Tibial nerve (tissue), 4 donors: Measurements from ENCODE around the gene PCLO. TPM values are rescaled to one million over a fixed set of nuclear protein-coding genes. Genes with fewer than 3 reads are reported as not detected.

Experiments used
- DNase-seq, 2 donors: peaks; one replicate each; pipeline ENCODE4 v3.0.0-alpha.2; 2019; ENCODE audit warnings: low spot score in 2 of 2
- H3K27ac ChIP-seq, 4 donors: fragments of 200-600 bp; sonication (generic) in 3 of 4; one replicate each; pipeline ENCODE4 v1.5.1; 2017 to 2019; ENCODE audit warnings: mild to moderate bottlenecking in 1 of 4
- H3K27me3 ChIP-seq, 2 donors: fragments of 200-600 bp; sonication (generic) in 1 of 2; one replicate each; pipeline versions ENCODE4 v1.5.1 to v1.6.0; 2017 to 2019
- H3K36me3 ChIP-seq, 3 donors: fragments of 200-600 bp; sonication (generic); one replicate each; pipeline ENCODE4 v1.5.1; 2018 to 2019
- H3K4me1 ChIP-seq, 4 donors: fragments of 200-600 bp; sonication (generic) in 3 of 4; one replicate each; pipeline ENCODE4 v1.5.1; 2017 to 2019
- H3K4me3 ChIP-seq, 4 donors: fragments of 200-600 bp; sonication (generic) in 3 of 4; one replicate each; pipeline ENCODE4 v1.5.1; 2017 to 2019; ENCODE audit warnings: mild to moderate bottlenecking in 1 of 4, moderate library complexity in 1 of 4
- H3K9me3 ChIP-seq, 4 donors: fragments of 200-600 bp; sonication (generic) in 3 of 4; one replicate each; pipeline ENCODE4 v1.5.1; 2017 to 2019
- EP300 ChIP-seq, 2 donors: sonication (generic); formaldehyde crosslinking; IDR thresholded peaks; one replicate each; pipeline ENCODE4 v1.6.1; 2017; ENCODE audit warnings: antibody characterized with exemption in 2 of 2, mild to moderate bottlenecking in 1 of 2
- POLR2A ChIP-seq, 2 donors: fragments of 450-650 bp; IDR thresholded peaks; one replicate each; pipeline ENCODE4 v1.6.1; 2017; ENCODE audit warnings: antibody characterized with exemption in 2 of 2, mild to moderate bottlenecking in 2 of 2, moderate library complexity in 2 of 2
- WGBS, 2 donors: methylation state at CpG; one replicate each; pipeline ENCODE4 v1.1.5; 2018; 5-methylcytosine and 5-hydroxymethylcytosine counted together
- total RNA-seq, 4 donors: library from RNA; depleted of rRNA; stranded (reverse); fragments of >200 nt; gene quantifications; one replicate each; pipeline ENCODE4 v1.1.0, GENCODE V29; 2016
- TF ChIP-seq, protein P1 (sequence below), 5 experiments: fragments of 200-600 bp in 3 of 5; fragments of 450-650 bp in 2 of 5; sonication (generic) in 3 of 5; IDR thresholded peaks; one replicate each; pipeline ENCODE4 v1.5.1; 2016 to 2019; ENCODE audit warnings: antibody characterized with exemption in 5 of 5, mild to moderate bottlenecking in 3 of 5, moderate library complexity in 2 of 5

PCLO gene
- total RNA-seq, 4 donors from 2014 or later, result under 0.01 to 0.78 (median 0.52) TPM

DNA sequence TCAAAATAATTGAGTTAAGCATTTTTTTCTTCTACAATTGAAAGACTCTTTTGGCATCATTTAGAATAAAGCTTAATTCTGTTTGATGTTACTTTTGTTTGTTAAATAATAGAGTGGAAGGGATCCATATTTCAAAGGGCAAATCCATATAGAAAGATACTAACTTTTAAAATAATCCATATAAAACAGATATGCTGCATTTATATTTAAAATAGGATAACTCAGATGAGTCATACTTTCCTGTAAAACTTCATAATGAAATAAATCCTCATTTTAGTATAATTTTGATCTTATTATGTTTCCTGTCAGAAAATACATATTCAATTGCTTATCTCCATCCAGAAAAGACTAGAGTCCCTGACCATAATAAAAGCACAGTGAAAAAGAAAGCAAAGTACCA, 323.6 kb downstream of the PCLO start:
- Histone ChIP-seq H3K36me3 (no peaks in the 10 kb centered on the region), H3K9me3 (no peaks in the 10 kb centered on the region), H3K4me1 (peaks cover 0 to 6% (median 0%) of the 10 kb centered on the region in 4 donors), H3K27ac (no peak overlapping the region), H3K4me3 (no peak overlapping the region), H3K27me3 (no peaks in the 10 kb centered on the region)
- DNase-seq, result no peak
- TF ChIP-seq EP300 (IDR thresholded peaks at IDR 0.05) (no peak), POLR2A (IDR thresholded peaks at IDR 0.05) (no peak)
- TF ChIP-seq, protein P1, sequence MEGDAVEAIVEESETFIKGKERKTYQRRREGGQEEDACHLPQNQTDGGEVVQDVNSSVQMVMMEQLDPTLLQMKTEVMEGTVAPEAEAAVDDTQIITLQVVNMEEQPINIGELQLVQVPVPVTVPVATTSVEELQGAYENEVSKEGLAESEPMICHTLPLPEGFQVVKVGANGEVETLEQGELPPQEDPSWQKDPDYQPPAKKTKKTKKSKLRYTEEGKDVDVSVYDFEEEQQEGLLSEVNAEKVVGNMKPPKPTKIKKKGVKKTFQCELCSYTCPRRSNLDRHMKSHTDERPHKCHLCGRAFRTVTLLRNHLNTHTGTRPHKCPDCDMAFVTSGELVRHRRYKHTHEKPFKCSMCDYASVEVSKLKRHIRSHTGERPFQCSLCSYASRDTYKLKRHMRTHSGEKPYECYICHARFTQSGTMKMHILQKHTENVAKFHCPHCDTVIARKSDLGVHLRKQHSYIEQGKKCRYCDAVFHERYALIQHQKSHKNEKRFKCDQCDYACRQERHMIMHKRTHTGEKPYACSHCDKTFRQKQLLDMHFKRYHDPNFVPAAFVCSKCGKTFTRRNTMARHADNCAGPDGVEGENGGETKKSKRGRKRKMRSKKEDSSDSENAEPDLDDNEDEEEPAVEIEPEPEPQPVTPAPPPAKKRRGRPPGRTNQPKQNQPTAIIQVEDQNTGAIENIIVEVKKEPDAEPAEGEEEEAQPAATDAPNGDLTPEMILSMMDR (IDR thresholded peaks at IDR 0.05), result no peak

DNA sequence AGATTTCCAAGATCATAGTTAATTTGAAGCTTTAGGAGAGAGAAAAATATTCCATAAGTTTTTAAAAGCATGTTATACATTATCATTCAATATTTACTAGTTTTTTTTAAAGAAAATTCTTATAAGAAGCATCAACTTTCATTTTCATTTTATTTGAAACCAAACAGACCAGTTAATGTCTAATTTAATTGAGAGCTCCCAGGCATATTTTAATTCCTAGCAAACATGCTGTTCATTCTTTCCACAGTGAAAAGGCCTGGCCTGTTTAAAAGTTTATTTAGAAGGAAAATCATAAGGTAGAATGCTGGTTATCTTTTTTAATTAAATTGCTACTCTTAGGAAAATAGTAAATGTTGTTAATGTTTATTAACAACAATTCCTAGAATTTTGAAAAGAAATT, 324.4 kb downstream of the PCLO start:
- no peaks in the 10 kb centered on the region for H3K27me3 ChIP-seq
- TF ChIP-seq POLR2A (IDR thresholded peaks at IDR 0.05), result no peak
- no peak for TF ChIP-seq EP300 (IDR thresholded peaks at IDR 0.05)
- TF ChIP-seq, protein P1 (IDR thresholded peaks at IDR 0.05), result no peak
- no peak overlapping the region for H3K4me3 ChIP-seq
- H3K9me3 ChIP-seq, result no peaks in the 10 kb centered on the region
- peaks cover 0 to 6% (median 0%) of the 10 kb centered on the region in 4 donors for H3K4me1 ChIP-seq
- no peak for DNase-seq
- H3K27ac ChIP-seq, result no peak overlapping the region
- H3K36me3 ChIP-seq, result no peaks in the 10 kb centered on the region

DNA sequence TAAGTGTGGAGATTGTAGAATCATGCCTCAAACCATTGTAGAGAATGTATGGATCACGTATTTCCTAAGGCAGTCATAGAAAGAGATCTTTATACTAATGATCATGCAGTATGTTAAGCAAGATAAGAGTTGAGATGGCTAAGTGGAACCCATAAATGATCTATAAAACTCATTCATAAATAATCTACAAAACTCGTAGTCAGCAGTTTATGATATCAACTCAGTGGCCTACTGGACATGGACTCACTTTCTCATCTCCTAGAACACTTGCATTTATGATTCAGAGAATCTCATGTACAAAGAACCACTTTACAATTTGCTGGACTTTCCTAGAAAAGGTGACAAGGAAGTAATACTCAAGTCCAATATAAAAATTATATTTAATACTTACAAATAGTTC, 339.6 kb downstream of the PCLO start:
- Histone ChIP-seq H3K27me3 (no peaks in the 10 kb centered on the region), H3K4me3 (no peak overlapping the region), H3K9me3 (no peaks in the 10 kb centered on the region), H3K36me3 (no peaks in the 10 kb centered on the region), H3K4me1 (no peaks in the 10 kb centered on the region), H3K27ac (no peak overlapping the region)
- 79 to 85% methylated on average over 2 of the region's 2 CpGs for WGBS, 2 donors
- TF ChIP-seq POLR2A (IDR thresholded peaks at IDR 0.05), result no peak
- TF ChIP-seq, protein P1 (IDR thresholded peaks at IDR 0.05), result no peak
- TF ChIP-seq EP300 (IDR thresholded peaks at IDR 0.05), result no peak
- no peak for DNase-seq

DNA sequence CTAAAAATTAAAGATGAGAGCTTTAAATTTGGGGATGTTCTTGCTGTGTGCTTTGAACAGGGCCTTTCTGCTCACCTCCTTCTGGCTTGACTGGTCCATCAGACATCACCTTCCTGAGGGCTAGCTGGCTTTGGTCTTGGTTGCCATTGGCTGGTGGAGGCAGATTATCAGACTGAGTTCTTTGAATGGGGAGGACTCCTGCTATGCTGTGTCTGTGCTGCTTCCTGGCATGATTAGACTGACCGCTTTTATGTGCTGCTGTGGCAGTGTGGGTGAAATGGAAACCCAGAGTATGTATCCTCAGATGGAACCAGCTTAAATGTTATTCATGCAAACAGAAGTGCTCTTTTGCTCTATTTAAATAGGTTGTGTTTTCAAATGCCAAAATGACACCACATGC, 341.6 kb downstream of the PCLO start:
- no peak overlapping the region for H3K4me3 ChIP-seq
- no peaks in the 10 kb centered on the region for H3K27me3 ChIP-seq
- no peaks in the 10 kb centered on the region for H3K4me1 ChIP-seq
- TF ChIP-seq, protein P1 (IDR thresholded peaks at IDR 0.05), result no peak
- TF ChIP-seq POLR2A (IDR thresholded peaks at IDR 0.05) (no peak), EP300 (IDR thresholded peaks at IDR 0.05) (no peak)
- H3K9me3 ChIP-seq, result no peaks in the 10 kb centered on the region
- no peak overlapping the region for H3K27ac ChIP-seq
- no peaks in the 10 kb centered on the region for H3K36me3 ChIP-seq
- WGBS, 2 donors, result 79 to 100% methylated on average over 1 of the region's 1 CpG
- DNase-seq, result no peak

DNA sequence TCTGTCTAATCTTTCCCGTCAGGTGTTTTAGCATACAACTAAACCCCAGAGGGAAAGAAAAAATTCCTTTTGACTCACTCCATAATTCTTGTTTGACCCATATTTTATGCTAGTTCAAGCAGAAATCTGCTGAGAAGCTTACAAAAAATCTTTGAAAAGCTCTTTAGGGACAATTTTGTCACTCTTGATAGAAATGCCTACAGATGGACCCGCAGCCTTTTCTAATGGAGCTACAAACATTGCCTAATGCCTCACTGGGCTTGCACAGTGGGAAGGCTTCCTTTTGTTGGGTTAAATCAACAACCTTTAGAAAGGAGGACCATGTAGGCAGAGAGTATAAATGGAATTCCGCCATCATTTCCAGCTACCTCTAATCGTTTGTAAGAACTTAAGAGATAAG, 344.5 kb downstream of the PCLO start:
- no peak for DNase-seq
- 57 to 65% methylated on average over 4 of the region's 4 CpGs for WGBS, 2 donors
- no peaks in the 10 kb centered on the region for H3K27me3 ChIP-seq
- H3K9me3 ChIP-seq, result no peaks in the 10 kb centered on the region
- H3K36me3 ChIP-seq, result no peaks in the 10 kb centered on the region
- no peak for TF ChIP-seq POLR2A (IDR thresholded peaks at IDR 0.05)
- TF ChIP-seq, protein P1 (IDR thresholded peaks at IDR 0.05), result no peak
- TF ChIP-seq EP300 (IDR thresholded peaks at IDR 0.05), result no peak
- no peak overlapping the region for H3K27ac ChIP-seq
- H3K4me1 ChIP-seq, result no peaks in the 10 kb centered on the region
- H3K4me3 ChIP-seq, result no peak overlapping the region
